OCI-LY7 (cell line): ENCODE data around the gene TPST2. TPM values are rescaled to one million over a fixed set of nuclear protein-coding genes. Genes with fewer than 3 reads are reported as not detected.

ENCODE experiments used
- BruUV-seq: library from RNA; stranded (reverse); fragments of 400-500 nt; replicated peaks from 2 replicates; lab custom pipeline; 2021; lab: Mats Ljungman, UMichigan
- CTCF ChIA-PET: fragments of 300-600 bp; sonication (Branson Sonifier 250); formaldehyde crosslinking; loops from one replicate; lab custom pipeline; 2022; ENCODE audit warnings: antibody characterized with exemption; ENCODE audit not compliant: unreplicated experiment; lab: Charles Lee
- POLR2A ChIA-PET: fragments of 300-600 bp; sonication (Branson Sonifier 250); formaldehyde crosslinking; loops from one replicate; lab custom pipeline; 2022; ENCODE audit warnings: antibody characterized with exemption; lab: Charles Lee
- DNase-seq: peaks from one replicate; pipeline ENCODE4 v3.0.0-alpha.2; 2015; ENCODE audit warnings: low spot score
- H2AFZ ChIP-seq: fragments of 200-600 bp; sonication (generic), shearing (Covaris generic); 2 replicates; pipeline ENCODE4 v1.6.1; 2014; ENCODE audit warnings: mild to moderate bottlenecking, antibody characterized with exemption, low read length, moderate library complexity
- H3K27ac ChIP-seq: fragments of 200-600 bp; sonication (generic); 2 replicates; pipeline ENCODE4 v1.5.1; 2014; ENCODE audit warnings: mixed run types, low read depth, mild to moderate bottlenecking, moderate library complexity, low read length, inconsistent platforms; ENCODE audit not compliant: poor library complexity, severe bottlenecking
- H3K36me3 ChIP-seq: fragments of 200-600 bp; sonication (generic); 2 replicates; pipeline ENCODE4 v1.6.1; 2014; ENCODE audit warnings: mild to moderate bottlenecking, antibody characterized with exemption, low read length, moderate library complexity, mixed read lengths; ENCODE audit not compliant: insufficient read depth
- H3K4me1 ChIP-seq: fragments of 200-600 bp; sonication (generic); 2 replicates; pipeline ENCODE4 v1.5.1; 2014; ENCODE audit warnings: mild to moderate bottlenecking, low read length; ENCODE audit not compliant: insufficient read depth, poor library complexity, severe bottlenecking
- H3K4me2 ChIP-seq: fragments of 200-600 bp; sonication (generic); 2 replicates; pipeline ENCODE4 v1.6.1; 2014; ENCODE audit warnings: mild to moderate bottlenecking, low read length
- H3K4me3 ChIP-seq: fragments of 200-600 bp; sonication (generic); 2 replicates; pipeline ENCODE4 v1.5.1; 2014; ENCODE audit warnings: mild to moderate bottlenecking, low read depth, low read length; ENCODE audit not compliant: poor library complexity, severe bottlenecking
- H3K79me2 ChIP-seq: fragments of 200-600 bp; sonication (generic); 2 replicates; pipeline ENCODE4 v1.6.1; 2016; ENCODE audit warnings: low read depth, mild to moderate bottlenecking, low read length, moderate library complexity, mixed read lengths; ENCODE audit not compliant: insufficient read depth
- H3K9me2 ChIP-seq: fragments of 200-600 bp; sonication (generic); 2 replicates; pipeline ENCODE4 v1.6.1; 2016; ENCODE audit warnings: mild to moderate bottlenecking, low read length, mixed read lengths; ENCODE audit not compliant: insufficient read depth
- H3K9me3 ChIP-seq: fragments of 200-600 bp; sonication (generic); 2 replicates; pipeline ENCODE4 v1.6.1; 2014; ENCODE audit warnings: mild to moderate bottlenecking, mixed run types, low read length, mixed read lengths
- H4K20me1 ChIP-seq: fragments of 200-600 bp; sonication (generic); 2 replicates; pipeline ENCODE4 v1.6.1; 2014; ENCODE audit warnings: mild to moderate bottlenecking, antibody characterized with exemption, low read length, moderate library complexity, mixed read lengths; ENCODE audit not compliant: insufficient read depth
- CTCF ChIP-seq: fragments of 200-600 bp; sonication (generic); conservative IDR thresholded peaks from 2 replicates; pipeline ENCODE4 v1.5.1; 2014; ENCODE audit warnings: mild to moderate bottlenecking, antibody characterized with exemption, low read length, moderate library complexity, mixed read lengths
- EZH2phosphoT487 ChIP-seq: fragments of 200-600 bp; sonication (generic); IDR thresholded peaks from 2 replicates; pipeline ENCODE4 v1.6.1; 2018; ENCODE audit warnings: low read depth, borderline replicate concordance, mild to moderate bottlenecking, mixed run types, antibody characterized with exemption, low read length, moderate library complexity, mixed read lengths
- intact Hi-C: fragments of 100-400 bp; cut with micrococcal nuclease; formaldehyde crosslinking; loops from one replicate; pipeline ENCODE4 v1.10.0; 2022; ENCODE audit not compliant: unreplicated experiment
- total RNA-seq, 2 experiments: library from RNA; depleted of rRNA in 1 of 2; stranded (reverse); fragments of >200 nt in 1 of 2; shearing (Covaris generic) in 1 of 2; gene quantifications; 2 replicates each; pipeline ENCODE4 v1.2.3, GENCODE V29; 2014 to 2022

Gene TPST2
- total RNA-seq, 2 experiments from 2014 or later = 12.5 to 19.1 TPM

GRCh38 chr22:26559961-26560575, 29.9 kb downstream of the TPST2 start:
- intact Hi-C loops = no loop called here
- DNase-seq = no peak
- Histone ChIP-seq H3K9me2 (no peaks in the 10 kb centered on the region), H3K36me3 (no peaks in the 10 kb centered on the region), H4K20me1 (no peaks in the 10 kb centered on the region), H2AFZ (no peak overlapping the region), H3K79me2 (no peaks in the 10 kb centered on the region), H3K4me3 (no peak overlapping the region), H3K9me3 (no peaks in the 10 kb centered on the region), H3K4me1 (peaks cover 6% of the 10 kb centered on the region), H3K27ac (no peak overlapping the region), H3K4me2 (no peak overlapping the region)
- CTCF ChIA-PET = no interaction called here
- POLR2A ChIA-PET = no interaction called here
- BruUV-seq = no TSS peak
- no peak for TF ChIP-seq CTCF
- no peak for TF ChIP-seq EZH2phosphoT487

- no peak overlapping the region for H3K27ac ChIP-seq
- POLR2A ChIA-PET = no interaction called here
- no peak overlapping the region for H2AFZ ChIP-seq
- no peak overlapping the region for H3K4me3 ChIP-seq
- CTCF ChIA-PET = no interaction called here
- DNase-seq = no peak
- no peaks in the 10 kb centered on the region for H3K36me3 ChIP-seq
- H4K20me1 ChIP-seq = no peaks in the 10 kb centered on the region
- H3K4me1 ChIP-seq = peaks cover 21% of the 10 kb centered on the region
- no TSS peak for BruUV-seq
- intact Hi-C loops = no loop called here
- no peak overlapping the region for H3K4me2 ChIP-seq
- no peaks in the 10 kb centered on the region for H3K79me2 ChIP-seq
- no peaks in the 10 kb centered on the region for H3K9me3 ChIP-seq
- no peaks in the 10 kb centered on the region for H3K9me2 ChIP-seq
- TF ChIP-seq EZH2phosphoT487 (no peak), CTCF (no peak)
Observed at GRCh38 chr22:26558248-26558895, 31.6 kb downstream of the TPST2 start.

- H3K9me3 ChIP-seq = no peaks in the 10 kb centered on the region
- DNase-seq = no peak
- no peak overlapping the region for H2AFZ ChIP-seq
- intact Hi-C loops = no loop called here
- POLR2A ChIA-PET = no interaction called here
- peaks cover 27% of the 10 kb centered on the region for H3K4me1 ChIP-seq
- H3K36me3 ChIP-seq = no peaks in the 10 kb centered on the region
- no peak overlapping the region for H3K4me2 ChIP-seq
- TF ChIP-seq CTCF = no peak
- TF ChIP-seq EZH2phosphoT487 = no peak
- no peaks in the 10 kb centered on the region for H3K79me2 ChIP-seq
- H3K4me3 ChIP-seq = no peak overlapping the region
- CTCF ChIA-PET = no interaction called here
- no peaks in the 10 kb centered on the region for H4K20me1 ChIP-seq
- H3K27ac ChIP-seq = no peak overlapping the region
- no TSS peak for BruUV-seq
- H3K9me2 ChIP-seq = no peaks in the 10 kb centered on the region
Observed at GRCh38 chr22:26556904-26557303, 33.0 kb downstream of the TPST2 start.
